ENCODE results near the gene DISC1. TPM values are rescaled to one million over a fixed set of nuclear protein-coding genes. Genes with fewer than 3 reads are reported as not detected.

Gene DISC1
- total RNA-seq, 1 experiment from 2014 or later = 9.8 TPM

GRCh38 chr1:232034556-232034955 is 408.0 kb downstream of the DISC1 start:
- H3K27ac Mint-ChIP-seq (ENCODE audit: unreplicated experiment) = no peak overlapping the region
- no peak for DNase-seq
- intact Hi-C loops (cut with micrococcal nuclease; ENCODE audit: unreplicated experiment) = no loop called here
- H3K36me3 Mint-ChIP-seq (ENCODE audit: insufficient read depth, unreplicated experiment) = no peaks in the 10 kb centered on the region
- no peak overlapping the region for H3K4me3 Mint-ChIP-seq (ENCODE audit: low read depth, unreplicated experiment)
- no TSS peak for BruUV-seq (replicated peaks)
- peaks cover 2% of the 10 kb centered on the region for H3K9me3 Mint-ChIP-seq (ENCODE audit: low read depth, unreplicated experiment)
- CTCF ChIA-PET = no interaction called here
- no peaks in the 10 kb centered on the region for H3K4me1 Mint-ChIP-seq (ENCODE audit: low read depth, unreplicated experiment)
- no peaks in the 10 kb centered on the region for H3K27me3 Mint-ChIP-seq (ENCODE audit: unreplicated experiment)
- TF ChIP-seq, protein P1, sequence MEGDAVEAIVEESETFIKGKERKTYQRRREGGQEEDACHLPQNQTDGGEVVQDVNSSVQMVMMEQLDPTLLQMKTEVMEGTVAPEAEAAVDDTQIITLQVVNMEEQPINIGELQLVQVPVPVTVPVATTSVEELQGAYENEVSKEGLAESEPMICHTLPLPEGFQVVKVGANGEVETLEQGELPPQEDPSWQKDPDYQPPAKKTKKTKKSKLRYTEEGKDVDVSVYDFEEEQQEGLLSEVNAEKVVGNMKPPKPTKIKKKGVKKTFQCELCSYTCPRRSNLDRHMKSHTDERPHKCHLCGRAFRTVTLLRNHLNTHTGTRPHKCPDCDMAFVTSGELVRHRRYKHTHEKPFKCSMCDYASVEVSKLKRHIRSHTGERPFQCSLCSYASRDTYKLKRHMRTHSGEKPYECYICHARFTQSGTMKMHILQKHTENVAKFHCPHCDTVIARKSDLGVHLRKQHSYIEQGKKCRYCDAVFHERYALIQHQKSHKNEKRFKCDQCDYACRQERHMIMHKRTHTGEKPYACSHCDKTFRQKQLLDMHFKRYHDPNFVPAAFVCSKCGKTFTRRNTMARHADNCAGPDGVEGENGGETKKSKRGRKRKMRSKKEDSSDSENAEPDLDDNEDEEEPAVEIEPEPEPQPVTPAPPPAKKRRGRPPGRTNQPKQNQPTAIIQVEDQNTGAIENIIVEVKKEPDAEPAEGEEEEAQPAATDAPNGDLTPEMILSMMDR (IDR thresholded peaks at IDR 0.05; ENCODE audit: unreplicated experiment) = no peak

DNA sequence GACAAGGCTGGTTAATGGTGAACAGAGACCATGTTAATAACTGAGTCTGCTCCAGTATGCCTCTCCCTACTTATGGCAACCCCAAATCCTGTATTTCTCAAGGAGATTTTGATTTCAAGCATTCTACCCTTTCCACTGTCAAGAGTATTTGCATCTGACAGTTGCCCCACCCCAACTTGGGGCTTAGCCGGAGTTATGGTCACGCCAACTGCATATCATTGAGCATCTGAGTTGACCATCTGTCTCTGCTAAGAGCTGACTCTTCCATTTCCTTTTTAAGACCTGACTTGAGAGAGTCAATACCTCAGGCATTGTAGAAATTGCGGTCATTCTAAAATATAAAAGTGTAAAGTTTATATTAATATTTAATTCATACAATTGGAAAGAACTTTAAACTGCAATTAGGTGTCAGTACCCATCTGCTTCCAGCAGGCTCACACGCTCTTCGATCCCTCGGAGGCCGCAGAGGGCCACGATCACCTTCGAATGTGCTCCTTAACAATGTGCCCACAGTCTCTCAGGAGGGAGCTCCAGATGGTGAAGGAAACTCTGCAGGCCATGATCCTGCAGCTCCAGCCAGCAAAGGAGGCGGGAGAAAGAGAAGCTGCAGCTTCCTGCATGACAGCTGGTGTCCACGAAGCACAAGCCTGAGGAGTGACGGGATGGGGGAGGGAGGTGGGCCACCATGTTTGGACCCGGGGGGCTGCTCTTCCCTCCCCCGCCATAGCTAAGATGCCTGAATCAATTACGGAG is 409.8 kb downstream of the DISC1 start:
- no peak for DNase-seq
- no peak overlapping the region for H3K27ac Mint-ChIP-seq (ENCODE audit: unreplicated experiment)
- H3K9me3 Mint-ChIP-seq (ENCODE audit: low read depth, unreplicated experiment) = peaks cover 2% of the 10 kb centered on the region
- H3K4me1 Mint-ChIP-seq (ENCODE audit: low read depth, unreplicated experiment) = no peaks in the 10 kb centered on the region
- TF ChIP-seq, protein P1 (IDR thresholded peaks at IDR 0.05; ENCODE audit: unreplicated experiment) = no peak
- CTCF ChIA-PET = no interaction called here
- no peak overlapping the region for H3K4me3 Mint-ChIP-seq (ENCODE audit: low read depth, unreplicated experiment)
- no TSS peak for BruUV-seq (replicated peaks)
- intact Hi-C loops (cut with micrococcal nuclease; ENCODE audit: unreplicated experiment) = no loop called here
- H3K27me3 Mint-ChIP-seq (ENCODE audit: unreplicated experiment) = no peaks in the 10 kb centered on the region
- no peaks in the 10 kb centered on the region for H3K36me3 Mint-ChIP-seq (ENCODE audit: insufficient read depth, unreplicated experiment)

DNA sequence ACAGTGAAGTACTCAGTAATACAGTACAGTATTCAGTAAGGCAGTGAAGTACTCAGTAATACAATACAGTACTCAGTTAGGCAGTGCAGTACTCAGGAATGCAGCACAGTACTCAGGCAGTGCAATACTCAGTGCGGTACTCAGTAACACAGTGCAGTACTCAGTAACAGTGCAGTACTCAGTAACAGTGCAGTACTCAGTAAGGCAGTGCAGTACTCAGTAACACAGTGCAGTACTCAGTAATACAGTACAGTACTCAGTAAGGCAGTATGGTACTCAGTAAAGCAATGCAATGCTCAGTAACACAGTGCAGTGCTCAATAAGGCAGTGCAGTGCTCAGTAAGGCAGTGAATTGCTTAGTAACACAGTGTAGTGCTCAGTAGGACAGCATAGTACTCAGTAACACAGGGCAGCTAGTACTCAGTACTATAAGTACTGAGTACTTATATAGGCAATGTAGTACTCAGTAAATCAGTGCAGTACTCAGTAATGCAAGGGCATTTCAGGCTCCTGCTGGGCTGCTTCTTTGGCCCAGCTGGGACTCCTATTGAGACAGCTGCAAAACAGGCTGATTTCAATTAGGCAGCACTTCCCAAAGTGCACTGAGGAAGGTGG is 411.3 kb downstream of the DISC1 start:
- no peak for DNase-seq
- no TSS peak for BruUV-seq (replicated peaks)
- CTCF ChIA-PET = interaction anchor here (0.7 kb wide), 1 partner anchor 12 kb away, joined by 4 read pairs; no protein-coding TSS in a partner anchor
- Mint-ChIP-seq H3K36me3 (ENCODE audit: insufficient read depth, unreplicated experiment) (no peaks in the 10 kb centered on the region), H3K27me3 (ENCODE audit: unreplicated experiment) (no peaks in the 10 kb centered on the region), H3K9me3 (ENCODE audit: low read depth, unreplicated experiment) (peaks cover 2% of the 10 kb centered on the region), H3K27ac (ENCODE audit: unreplicated experiment) (no peak overlapping the region), H3K4me3 (ENCODE audit: low read depth, unreplicated experiment) (no peak overlapping the region), H3K4me1 (ENCODE audit: low read depth, unreplicated experiment) (no peaks in the 10 kb centered on the region)
- intact Hi-C loops (cut with micrococcal nuclease; ENCODE audit: unreplicated experiment) = no loop called here
- TF ChIP-seq, protein P1 (IDR thresholded peaks at IDR 0.05; ENCODE audit: unreplicated experiment) = no peak

GRCh38 chr1:232038706-232039677 is 412.4 kb downstream of the DISC1 start:
- Mint-ChIP-seq H3K36me3 (ENCODE audit: insufficient read depth, unreplicated experiment) (no peaks in the 10 kb centered on the region), H3K4me3 (ENCODE audit: low read depth, unreplicated experiment) (no peak overlapping the region), H3K27me3 (ENCODE audit: unreplicated experiment) (no peaks in the 10 kb centered on the region), H3K4me1 (ENCODE audit: low read depth, unreplicated experiment) (no peaks in the 10 kb centered on the region), H3K9me3 (ENCODE audit: low read depth, unreplicated experiment) (no peaks in the 10 kb centered on the region), H3K27ac (ENCODE audit: unreplicated experiment) (no peak overlapping the region)
- CTCF ChIA-PET = interaction anchor here (0.7 kb wide), 1 partner anchor 14 kb away, joined by 4 read pairs; no protein-coding TSS in a partner anchor
- intact Hi-C loops (cut with micrococcal nuclease; ENCODE audit: unreplicated experiment) = no loop called here
- TF ChIP-seq, protein P1 (IDR thresholded peaks at IDR 0.05; ENCODE audit: unreplicated experiment) = no peak
- no peak for DNase-seq
- no TSS peak for BruUV-seq (replicated peaks)

All from Calu3 (cell line).